Measurements from ENCODE around the gene WDR54.

GRCh38 chr2:74448771-74449170 lies 27.2 kb downstream of the WDR54 start:
- TF ChIP-seq CTCF (conservative IDR thresholded peaks at IDR 0.05) (no peak), ZFX (IDR thresholded peaks at IDR 0.05) (no peak)

Data from C4-2B (cell line).